Femur (tissue), 1 donor: ENCODE data around the gene DPF1.
"Not testable (repeated sequence)": the region's sequence is repeated elsewhere in the genome, so short reads cannot be mapped to it uniquely, and the experiment has no call there.

Experiments
- DNase-seq: peaks from one replicate; pipeline ENCODE4 v3.0.0-alpha.2; 2017

DPF1 gene

DNA sequence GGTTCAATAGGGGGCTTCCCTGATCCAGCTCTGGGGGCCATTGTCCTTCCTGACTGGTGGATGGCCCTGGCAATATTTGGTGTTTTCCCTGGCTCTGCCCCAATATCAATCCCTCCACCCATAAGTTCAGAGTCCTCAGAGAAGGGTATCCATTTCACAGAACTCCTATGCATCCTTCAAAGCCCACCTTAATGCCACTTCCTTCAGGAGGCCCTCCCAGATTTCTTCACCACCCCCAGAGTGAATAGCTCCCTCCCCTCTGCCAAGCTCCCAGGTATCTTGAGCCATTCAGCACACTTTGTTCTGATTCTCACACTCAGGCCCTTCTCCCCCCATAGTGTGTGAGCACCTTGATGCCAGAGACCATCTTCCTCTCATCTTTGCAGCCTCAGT, 26.4 kb upstream of the DPF1 start:
- peak; percentile 17 for DNase-seq

DNA sequence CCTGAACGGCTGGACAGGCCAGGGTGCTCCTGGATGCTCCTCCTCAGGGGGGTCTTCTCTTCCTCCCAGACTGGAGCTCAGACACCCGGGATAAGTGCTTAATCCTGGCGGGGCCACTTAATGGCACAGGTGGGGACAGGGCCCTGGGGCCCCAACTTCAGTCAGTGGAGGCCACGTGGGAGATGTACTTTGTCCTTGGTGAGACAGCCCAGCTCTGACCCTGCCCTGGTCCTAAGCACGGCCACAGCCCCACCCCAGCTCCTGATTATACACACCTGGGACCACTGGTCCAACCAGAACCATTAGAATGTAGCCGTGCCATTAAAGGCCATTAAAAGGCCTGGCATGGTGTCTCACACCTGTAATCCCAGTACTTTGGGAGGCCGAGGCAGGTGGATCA, 24.4 kb upstream of the DPF1 start:
- no peak for DNase-seq

DNA sequence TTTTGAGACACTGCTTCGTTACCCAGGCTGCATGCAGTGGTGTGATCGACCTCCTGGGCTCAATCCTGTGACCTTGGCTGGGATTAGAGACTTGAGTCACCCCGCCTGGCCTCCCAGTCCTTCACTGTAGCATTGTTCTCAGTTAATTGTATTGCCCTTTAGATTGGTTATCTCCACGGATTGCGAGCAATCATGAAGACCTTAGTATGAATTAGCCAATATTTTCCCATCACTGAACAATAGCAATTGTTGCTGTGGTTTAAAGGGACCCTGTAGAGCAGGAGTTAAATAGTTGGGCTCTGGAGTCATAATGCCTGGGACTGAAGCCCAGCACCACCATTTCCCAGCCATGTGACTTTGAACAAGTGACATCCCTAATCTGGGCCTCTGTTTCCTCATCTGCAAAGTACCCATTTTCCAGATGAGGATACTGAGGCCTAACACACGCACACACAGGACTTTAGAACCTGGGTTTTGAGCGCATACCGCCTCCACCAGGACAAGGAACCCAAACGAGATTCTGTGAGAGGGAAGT, 23.8 kb upstream of the DPF1 start:
- peak; percentile 13 for DNase-seq

DNA sequence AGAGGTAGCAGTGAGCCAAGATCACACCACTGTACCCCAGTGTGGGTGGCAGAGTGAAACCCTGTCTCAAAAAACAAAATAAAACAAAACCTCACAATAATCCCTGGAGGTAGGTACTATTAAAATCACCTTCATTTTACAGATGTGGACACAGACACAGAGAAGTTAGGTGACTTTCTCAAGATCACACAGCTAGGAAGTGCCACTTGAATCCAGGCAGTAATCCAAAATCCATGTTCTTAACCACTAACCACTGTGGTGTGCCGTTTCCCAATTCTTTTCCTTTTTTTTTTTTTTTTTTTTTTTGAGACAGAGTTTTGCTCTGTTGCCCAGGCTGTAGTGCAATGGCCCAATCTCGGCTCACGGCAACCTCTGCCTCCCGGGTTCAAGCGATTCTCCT, 23.1 kb upstream of the DPF1 start:
- no peak for DNase-seq

DNA sequence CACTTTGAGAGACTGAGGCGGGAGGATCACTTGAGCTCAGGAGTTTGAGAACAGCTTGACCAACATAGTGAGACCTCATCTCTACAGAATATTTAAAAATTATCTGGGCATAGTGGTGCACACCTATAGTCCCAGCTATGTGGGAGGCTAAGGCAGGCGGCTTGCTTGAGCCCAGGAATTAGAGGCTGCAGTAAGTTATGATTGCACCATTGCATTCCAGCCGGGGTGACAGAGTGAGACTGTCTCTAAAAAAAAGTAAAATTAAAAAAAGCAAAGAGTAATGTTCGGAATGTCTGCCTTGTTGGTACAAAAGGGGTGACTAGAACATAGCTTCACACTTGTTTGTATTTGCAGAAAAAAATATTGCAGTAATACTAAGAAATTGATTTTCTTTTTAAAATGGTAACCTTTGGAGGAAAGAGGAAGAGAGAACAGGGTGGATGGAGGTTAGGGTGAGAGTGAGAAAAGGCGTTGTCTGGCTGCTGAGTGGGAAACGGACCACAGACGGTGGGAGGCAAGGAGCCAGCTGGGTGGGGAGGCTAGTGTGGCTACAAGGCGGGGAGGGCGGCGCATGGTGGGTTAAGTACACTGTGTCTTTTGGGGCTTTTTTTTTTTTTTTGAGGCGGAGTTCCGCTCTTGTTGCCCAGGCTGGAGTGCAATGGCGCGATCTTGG, 21.9 kb upstream of the DPF1 start:
- peak; percentile 41 for DNase-seq

DNA sequence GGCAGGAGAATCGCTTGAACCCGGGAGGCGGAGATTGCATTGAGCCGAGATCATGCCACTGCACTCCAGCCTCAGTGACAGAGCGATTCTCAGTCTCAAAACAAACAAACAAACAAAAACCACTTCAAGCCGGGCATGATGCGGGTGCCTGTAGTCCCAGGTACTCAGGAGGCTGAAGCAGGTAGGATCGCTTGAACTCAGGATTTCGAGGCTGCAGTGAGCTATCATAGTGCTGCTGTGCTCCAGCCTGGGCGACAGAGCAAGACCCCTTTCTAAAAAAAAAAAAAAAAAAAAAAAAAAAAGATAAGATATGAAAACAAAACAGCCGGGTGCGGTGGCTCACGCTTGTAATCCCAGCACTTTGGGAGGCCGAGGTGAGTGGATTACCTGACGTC, 19.3 kb upstream of the DPF1 start:
- DNase-seq, result peak; percentile 10

DNA sequence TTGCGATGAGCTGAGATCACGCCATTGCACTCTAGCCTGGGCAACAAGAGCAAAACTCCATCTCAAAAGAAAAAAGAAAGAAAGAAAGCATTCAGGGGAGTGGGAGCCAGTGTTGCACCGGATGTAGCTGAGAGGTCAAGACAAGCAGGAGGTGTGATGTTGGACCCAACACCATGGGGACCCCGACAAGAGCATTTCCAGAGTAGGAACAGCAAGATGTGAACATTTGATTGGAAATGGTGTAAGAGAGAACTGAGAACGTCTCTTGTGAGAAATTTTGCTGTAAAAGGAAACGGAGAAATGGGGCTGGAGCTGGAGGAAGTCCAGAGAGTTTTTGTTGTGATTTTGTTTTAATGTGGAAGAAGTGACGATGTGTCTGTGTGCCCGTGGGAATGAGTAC, 15.8 kb upstream of the DPF1 start:
- DNase-seq, result peak; percentile 13

DNA sequence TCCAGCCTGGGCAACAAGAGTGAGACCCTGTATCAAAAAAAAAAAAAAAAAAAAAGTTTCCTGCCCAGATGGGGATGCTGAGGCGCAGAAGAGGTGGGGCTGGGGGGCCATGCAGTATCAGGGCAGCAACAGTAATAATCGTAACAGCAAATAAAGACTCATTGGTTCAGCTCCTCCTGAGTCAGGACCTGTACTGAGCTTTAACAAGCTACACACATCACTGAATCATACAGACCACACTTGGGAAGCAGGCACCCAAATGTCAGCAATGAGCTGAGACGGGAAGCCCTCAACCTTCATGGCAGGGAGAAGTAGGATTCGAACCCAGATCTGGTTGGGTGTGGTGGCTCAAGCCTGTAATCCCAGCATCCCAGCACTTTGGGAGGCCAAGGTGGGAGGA, 10.6 kb upstream of the DPF1 start:
- no peak for DNase-seq

DNA sequence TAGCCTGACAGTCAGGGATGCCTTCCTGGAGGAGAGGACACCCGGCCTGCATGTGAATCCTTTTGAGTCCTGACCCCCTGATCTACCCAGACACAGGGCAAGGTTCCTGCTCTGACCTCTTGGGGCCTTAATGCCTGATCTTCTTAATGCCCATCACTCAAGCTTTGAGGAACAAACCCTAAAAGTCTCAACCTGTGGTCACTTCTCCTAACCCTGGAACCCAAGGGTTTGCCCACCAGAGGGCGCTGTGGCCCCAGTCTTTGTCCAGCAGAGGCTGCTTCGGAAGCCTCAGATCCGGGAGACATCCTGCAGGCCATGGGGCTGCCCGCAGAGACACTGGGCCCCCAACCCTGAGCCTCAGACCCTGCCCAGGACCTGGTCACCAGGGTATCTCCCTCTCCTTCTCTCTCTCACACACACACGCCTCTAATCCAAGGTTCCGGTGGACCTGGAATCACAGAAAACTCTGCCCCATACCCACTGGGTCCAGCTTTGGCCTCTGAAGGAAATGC, 9.8 kb upstream of the DPF1 start:
- DNase-seq, result peak; percentile 79

DNA sequence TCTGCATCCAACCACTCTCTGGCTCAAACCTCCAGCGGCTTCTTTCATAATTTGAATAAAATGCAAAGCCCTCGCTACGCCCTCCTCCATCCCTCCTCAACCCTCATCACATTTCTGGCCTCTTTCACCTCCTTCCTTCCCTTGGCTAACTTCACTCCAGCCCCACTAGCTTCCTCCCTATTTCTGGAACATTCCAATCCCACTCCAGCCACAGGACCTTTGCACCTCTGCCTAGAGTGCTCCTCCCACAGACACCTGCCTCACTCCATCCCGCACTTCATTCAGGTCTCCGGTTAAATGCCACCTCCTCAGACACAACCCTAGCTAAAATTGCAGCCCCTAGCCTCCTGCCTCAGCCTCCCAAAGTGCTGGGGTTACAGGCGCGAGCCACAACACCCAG, 7.9 kb upstream of the DPF1 start:
- no peak for DNase-seq

DNA sequence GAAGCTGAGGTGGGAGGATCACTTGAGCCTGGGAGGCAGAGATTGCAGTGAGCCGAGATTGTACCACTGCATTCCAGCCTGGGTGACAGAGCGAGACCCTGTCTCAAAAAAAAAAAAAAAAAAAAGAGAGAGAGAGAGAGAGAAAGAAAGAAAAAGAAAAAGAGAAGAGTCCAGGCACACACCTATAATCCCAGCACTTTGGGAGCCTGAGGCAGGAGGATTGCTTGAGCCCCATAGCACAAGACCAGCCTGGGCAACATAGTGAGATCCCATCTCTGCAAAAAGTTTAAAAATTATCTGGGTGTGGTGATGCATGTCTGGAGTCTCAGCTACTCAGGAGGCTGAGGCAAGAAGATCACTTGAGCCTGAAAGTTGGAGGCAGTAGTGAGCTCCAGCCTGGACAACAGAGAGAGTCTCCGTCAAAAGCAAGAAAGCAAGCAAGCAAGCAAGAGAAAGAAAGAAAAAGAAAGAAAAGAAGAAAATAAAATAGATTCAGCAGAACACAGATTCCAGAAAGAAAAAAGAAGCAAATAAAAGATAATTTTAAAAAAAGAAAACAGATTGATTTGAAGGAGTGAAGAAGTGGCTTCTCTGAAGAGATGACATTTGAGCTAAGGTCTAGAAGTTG, 6.6 kb upstream of the DPF1 start:
- not testable (repeated sequence) for DNase-seq

DNA sequence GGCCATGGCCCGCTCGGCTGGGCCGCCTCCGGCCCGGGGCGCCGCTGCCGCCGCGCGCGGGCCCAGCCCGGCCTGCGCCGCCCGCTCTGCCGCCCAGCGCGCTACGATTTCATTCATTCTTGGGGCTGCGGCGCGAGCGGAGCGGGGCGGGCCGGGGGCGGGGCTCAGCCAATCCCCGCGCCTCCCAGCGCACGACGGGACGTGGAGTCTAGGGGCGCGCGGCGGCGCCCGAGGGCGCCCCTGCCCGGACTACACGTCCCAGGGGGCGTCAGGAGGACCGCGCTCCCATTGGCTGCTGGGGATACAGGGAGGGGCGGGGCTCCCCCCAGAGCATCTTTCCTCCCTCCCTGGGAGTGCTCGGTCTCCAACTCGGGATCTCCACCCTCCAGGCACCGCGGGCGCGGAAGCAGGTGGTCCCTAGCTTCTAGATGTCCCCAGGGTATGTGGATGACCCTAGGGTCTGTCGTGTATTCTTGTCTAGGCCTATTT, 5.6 kb upstream of the DPF1 start:
- peak; percentile 78 for DNase-seq

DNA sequence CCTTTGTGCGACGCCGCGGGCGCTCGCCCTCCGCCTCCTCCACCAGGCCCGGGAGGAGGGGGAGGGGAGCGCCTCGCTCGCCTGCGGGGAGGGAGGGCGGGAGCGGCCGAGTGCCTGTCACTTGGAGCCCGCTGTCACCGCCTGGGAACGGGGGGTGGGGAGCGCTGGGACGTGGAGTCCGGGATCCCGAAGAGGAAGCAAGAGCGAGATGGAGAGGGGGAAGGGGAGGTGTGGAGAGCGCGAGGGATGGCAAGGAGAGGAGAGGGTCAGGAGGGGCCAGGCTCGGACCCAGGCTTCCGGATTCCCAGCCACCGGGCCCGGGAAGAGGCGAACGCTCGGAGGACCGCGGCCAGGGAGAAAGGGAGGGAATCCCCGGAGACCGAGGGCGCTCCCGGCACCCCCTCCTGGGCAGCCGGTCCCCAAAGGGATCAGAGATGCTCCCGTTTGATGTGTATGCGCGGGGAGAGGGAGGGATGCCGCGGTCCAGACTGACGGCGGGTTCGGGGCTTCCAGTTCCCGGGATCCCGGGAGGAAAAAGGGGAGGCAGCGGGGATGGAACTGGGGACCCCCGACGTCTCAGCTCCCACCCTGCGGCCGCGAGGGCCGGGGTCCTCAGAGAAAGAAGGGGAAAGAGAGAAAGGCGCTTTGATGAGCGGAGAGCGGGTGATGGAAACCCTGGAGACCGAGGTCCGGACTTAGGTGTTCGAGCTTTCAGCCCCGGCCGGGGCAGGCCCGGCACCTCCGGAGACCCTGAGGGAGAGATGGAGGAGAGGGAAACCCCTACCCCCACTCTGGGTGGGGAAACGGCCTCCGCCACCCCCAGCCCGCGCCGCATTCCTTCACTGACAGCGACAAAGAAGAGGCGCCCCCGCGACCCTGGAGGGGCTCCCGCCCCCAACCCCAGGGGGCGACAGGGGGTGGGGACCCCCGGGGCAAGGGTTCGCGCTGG, 4.7 kb upstream of the DPF1 start:
- no peak for DNase-seq

DNA sequence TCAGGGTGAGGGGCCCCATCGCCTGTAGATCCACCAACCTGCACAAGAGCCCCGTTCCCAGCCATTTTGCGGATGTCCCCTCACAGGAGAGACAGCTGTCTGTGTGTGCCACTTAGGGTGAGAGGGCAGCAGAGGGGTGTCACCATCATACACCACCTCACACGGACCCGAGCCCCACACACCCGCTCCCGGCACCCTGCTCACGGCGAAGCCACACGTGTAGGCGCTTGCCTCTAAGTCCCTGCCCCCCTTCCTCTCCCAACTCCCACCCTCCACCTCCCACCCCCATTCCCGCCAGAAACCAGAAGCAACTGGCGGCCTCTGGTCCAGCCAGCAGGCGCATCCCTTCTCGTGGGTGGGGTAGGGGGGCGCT, 4.0 kb upstream of the DPF1 start:
- DNase-seq, result no peak

DNA sequence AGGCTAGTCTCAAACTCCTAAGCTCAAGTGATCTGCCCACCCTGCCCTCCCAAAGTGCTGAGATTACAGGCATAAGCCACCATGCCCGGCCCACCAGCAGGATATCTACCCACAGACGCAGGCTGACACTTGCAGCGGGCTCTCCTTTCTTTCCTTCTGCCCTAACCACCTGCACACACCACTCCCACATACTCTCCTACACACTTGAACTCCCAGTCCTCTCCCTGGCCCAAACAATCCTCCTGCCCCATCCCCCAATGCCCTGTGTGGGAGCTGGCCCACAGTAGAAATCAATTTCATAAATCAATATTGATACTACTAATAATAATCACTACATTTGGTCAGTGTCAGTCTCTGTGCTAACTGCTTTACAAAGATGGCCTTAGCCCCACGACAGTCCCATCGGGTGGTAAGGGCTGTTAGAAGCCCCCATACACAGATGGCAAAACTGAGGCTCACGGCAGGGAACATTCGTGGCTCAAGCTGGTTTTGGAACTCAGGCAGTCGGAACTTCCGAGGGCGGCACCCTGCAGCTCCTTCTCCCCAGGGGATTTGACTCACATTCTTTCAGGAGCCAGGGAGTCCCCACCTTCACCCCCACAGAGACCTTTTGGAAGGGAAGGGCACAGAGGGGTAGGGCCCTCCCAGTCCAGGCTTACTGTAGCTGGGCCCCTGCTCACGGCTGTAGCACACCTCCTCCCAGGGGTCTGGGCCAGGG, 3.4 kb upstream of the DPF1 start:
- DNase-seq, result no peak

DNA sequence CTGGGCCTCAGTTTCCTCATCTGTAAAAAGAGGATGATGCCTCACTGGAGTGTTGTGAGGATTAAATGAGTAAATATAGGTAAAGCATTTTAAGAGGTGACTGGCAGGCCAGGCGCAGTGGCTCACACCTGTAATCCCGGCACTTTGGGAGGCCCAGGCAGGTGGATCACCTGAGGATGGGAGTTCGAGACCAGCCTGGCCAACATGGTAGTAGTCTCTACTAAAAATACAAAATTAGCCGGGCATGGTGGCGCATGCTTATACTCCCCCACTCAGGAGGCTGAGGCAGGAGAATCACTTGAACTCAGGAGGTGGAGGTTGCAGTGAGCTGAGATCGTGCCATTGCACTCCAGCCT, 819 bp upstream of the DPF1 start:
- DNase-seq, result not testable (repeated sequence)

DNA sequence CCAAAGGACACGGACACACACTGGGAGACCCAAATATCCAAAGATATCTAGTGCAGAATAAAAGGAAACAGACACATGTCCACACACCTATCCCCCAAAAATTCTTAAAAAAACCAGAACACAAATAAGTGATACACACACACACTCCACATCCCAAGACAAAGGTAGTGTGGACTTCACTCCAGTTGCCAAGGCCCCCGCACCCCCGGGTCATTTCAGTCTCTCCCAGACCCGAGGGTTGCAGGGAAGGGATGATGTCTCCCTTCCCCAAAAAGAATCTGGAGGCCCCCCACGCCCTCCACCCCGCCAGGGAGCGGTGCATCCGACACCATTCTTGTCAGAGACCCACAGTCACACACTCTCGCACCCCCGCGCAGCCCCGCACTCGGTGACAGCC, 407 bp downstream of the DPF1 start:
- no peak for DNase-seq

DNA sequence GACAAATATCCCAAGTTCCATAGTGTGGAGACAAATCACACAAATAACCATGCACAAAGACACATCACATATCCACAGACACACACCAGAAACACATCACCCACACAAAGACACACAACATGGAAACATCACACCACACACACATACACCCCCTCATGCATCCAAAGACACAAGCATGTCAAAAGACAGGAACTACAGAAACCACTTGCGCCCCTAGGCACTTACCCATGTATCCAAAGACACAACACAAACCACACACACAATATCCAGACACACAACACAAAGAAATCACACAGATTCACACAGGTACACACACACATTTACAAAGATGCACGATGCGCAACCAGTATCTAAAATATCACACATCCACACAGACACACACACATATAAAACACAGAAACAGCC, 901 bp downstream of the DPF1 start:
- no peak for DNase-seq

DNA sequence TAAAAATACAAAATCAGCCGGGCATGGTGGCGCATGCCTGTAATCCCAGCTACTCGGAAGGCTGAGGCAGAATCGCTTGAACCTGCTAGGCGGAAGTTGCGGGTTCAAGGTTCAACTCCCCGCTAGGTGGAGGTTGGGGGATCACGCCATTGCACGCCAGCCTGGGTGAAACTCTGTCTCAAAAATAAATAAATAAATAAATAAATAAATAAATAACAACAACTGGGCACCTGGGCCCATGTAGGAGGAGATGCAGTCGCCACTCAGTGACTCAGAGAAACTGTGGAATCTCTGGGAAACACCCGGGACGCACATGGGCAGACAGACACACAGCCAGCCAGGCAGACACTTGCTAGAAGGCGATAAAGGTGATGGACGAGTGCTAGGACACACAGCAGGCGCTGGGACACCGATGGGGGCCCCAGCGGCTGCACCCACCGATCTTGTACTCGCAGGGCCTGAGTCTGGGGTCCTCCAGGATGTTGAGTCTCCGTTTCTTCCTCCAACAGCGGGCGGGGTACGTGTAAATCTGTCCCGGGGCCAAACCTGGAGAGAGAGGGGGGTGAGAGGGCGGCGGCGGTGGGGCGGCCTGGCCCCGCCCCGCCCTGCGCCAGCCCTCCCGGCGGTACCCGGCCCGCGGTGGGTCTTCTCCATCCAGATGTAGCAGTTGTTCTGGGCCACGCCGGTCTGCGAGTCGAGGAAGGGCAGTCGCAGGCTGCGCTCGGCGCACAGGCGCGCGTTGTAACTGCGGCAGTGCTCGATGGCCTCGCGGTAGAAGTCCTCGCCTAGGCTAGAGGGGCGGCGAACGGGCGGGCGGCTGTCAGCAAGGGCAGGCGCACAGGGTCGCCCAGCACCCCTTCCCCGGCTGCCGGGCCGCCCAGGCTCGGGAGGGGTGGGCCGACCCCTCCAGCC, 1.8 kb downstream of the DPF1 start:
- DNase-seq, result no peak

DNA sequence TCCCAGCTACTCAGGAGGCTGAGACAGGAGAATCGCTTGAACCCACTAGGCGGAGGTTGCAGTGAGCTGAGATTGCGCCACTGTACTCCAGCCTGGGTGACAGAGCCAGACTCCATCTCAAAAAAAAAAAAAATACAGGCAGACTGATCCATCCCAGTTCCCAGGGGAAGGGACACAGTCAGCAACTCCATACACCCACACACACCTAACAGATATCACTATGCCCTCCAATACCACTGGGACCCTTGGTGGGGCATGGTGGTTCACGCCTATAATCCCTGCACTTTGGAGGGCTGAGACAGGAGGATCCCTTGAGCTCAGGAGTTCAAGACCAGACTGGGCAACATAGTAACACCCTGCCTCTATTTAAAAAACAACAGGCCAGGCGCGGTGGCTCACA, 2.6 kb downstream of the DPF1 start:
- no peak for DNase-seq

DNA sequence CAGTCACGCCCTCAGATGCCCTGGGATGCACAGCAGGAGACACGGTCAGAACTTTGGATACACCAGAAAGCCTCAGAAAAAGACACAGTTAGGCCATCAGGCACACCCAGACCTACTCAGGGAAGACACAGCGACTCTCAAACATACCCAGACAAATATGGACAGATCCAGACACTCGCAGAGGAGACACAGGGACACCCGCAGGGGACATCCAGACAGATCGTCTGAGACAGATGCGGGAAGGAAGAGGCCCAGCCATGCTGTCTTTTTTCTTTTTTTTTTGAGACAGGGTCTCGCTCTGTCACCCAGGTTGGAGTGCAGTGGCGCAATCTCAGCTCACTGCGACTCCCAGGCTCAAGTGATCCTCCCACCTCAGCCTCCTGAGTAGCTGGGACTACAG, 4.8 kb downstream of the DPF1 start:
- DNase-seq, result no peak

DNA sequence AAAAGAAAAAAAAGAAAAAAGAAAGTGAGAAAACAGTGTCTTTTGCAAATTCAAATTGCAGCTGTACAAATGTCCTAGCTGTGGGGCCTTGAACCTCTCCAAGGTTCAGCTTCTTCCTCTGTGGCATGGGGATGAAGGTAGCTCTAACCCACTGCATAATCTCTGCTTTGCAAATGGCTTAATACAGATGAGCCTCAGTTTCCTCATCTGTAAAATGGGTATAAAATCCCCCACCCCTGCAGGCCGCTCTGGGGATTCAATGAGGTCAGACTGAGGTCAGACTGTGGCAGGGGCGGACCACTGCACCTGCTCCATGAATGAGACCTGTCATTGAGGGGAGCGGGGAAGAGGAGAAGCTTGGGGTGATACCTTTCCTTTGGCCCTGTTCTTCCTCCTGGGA, 5.8 kb downstream of the DPF1 start:
- DNase-seq, result no peak
